GM12878 (cell line): Measurements from ENCODE around the gene LENG1. TPM values are rescaled to one million over a fixed set of nuclear protein-coding genes. Genes with fewer than 3 reads are reported as not detected.

Source experiments
- CHD2 ChIP-seq: IDR thresholded peaks from 2 replicates; pipeline ENCODE4 v1.6.1; 2011; ENCODE audit warnings: low read depth, low read length, improper control_type of control experiment, borderline replicate concordance
- CUX1 ChIP-seq: IDR thresholded peaks from 2 replicates; pipeline ENCODE4 v1.6.1; 2012; ENCODE audit warnings: improper control_type of control experiment, low read depth, low read length; ENCODE audit not compliant: insufficient replicate concordance
- E4F1 ChIP-seq: fragments of 450-650 bp; IDR thresholded peaks from 2 replicates; pipeline ENCODE4 v1.6.1; 2018; ENCODE audit warnings: borderline replicate concordance, mild to moderate bottlenecking; ENCODE audit not compliant: partially characterized antibody
- HSF1 ChIP-seq: fragments of 150-350 bp; IDR thresholded peaks from 2 replicates; pipeline ENCODE4 v1.6.1; 2014; ENCODE audit warnings: mild to moderate bottlenecking, low read depth, low read length
- IRF3 ChIP-seq: fragments of 450-650 bp; IDR thresholded peaks from 2 replicates; pipeline ENCODE4 v1.6.1; 2014; ENCODE audit warnings: mild to moderate bottlenecking
- JUND ChIP-seq: IDR thresholded peaks from 2 replicates; pipeline ENCODE4 v1.6.1; 2012; ENCODE audit warnings: low read depth, mild to moderate bottlenecking, low read length, improper control_type of control experiment, moderate library complexity
- NBN ChIP-seq: fragments of 450-650 bp; IDR thresholded peaks from 2 replicates; pipeline ENCODE4 v1.6.1; 2016
- PKNOX1 ChIP-seq: fragments of 450-650 bp; IDR thresholded peaks from 2 replicates; pipeline ENCODE4 v1.6.1; 2016; ENCODE audit warnings: mild to moderate bottlenecking
- RBBP5 ChIP-seq: fragments of 200-600 bp; sonication (generic); conservative IDR thresholded peaks from 2 replicates; pipeline ENCODE4 v1.6.1; 2016
- STAT1 ChIP-seq: fragments of 450-650 bp; conservative IDR thresholded peaks from 2 replicates; pipeline ENCODE4 v1.6.1; 2014; ENCODE audit warnings: antibody characterized with exemption, mild to moderate bottlenecking
- ZNF592 ChIP-seq: fragments of 450-650 bp; IDR thresholded peaks from 2 replicates; pipeline ENCODE4 v1.6.1; 2017; ENCODE audit warnings: mild to moderate bottlenecking, moderate library complexity
- ZZZ3 ChIP-seq: IDR thresholded peaks from 2 replicates; pipeline ENCODE4 v1.6.1; 2011; ENCODE audit warnings: low read depth; ENCODE audit not compliant: control insufficient read depth, insufficient read length
- polyA plus RNA-seq, 11 experiments: library from polyadenylated mRNA; depleted of rRNA in 4 of 11; unstranded in 6 of 11; stranded (reverse) in 5 of 11; fragments of >200 nt; fragmentation: Nextera tagmentation in 4 of 11; fragmentation: Illumina TruSeq in 1 of 11; extraction: Ambion mirVana in 4 of 11; extraction: Trizol in 1 of 11; gene quantifications; 1 replicate in 1 of 11; 2 replicates in 10 of 11; pipeline versions ENCODE4 v1.2.1 to v1.2.3, GENCODE V29; 2011 to 2016; ENCODE audit warnings: inconsistent platforms in 2 of 11, missing spikeins in 2 of 11, low read depth in 1 of 11
- total RNA-seq, 4 experiments: library from RNA; depleted of rRNA in 3 of 4; stranded (reverse); fragments of >200 nt in 3 of 4; fragmentation: Illumina TruSeq in 1 of 4; extraction: Trizol in 1 of 4; gene quantifications; 2 replicates each; pipeline versions ENCODE4 v1.2.1 to v1.2.3, GENCODE V29; 2013 to 2021

The LENG1 gene
- total and polyA plus RNA-seq, 10 of the 15 experiments (the other 5 are each of a cell fraction or from before 2014, with no cell fraction given) = 0.21 to 10.8 (median 5.8) TPM

- no peak for TF ChIP-seq CUX1
- TF ChIP-seq JUND = no peak
- TF ChIP-seq NBN = peak; percentile 80; the same call in 1 of the 2 replicates
- no peak for TF ChIP-seq CHD2
- no peak for TF ChIP-seq PKNOX1
- no peak for TF ChIP-seq E4F1
- no peak for TF ChIP-seq ZZZ3
- TF ChIP-seq RBBP5 = no peak
- TF ChIP-seq STAT1 = no peak
- TF ChIP-seq HSF1 = no peak
- no peak for TF ChIP-seq ZNF592
- no peak for TF ChIP-seq IRF3
Measured at GRCh38 chr19:54207983-54208783, 48.7 kb upstream of the LENG1 start (continued).
